Adrenal gland (tissue), 12 donors: ENCODE measurements around the gene FGF14. TPM values are rescaled to one million over a fixed set of nuclear protein-coding genes. Genes with fewer than 3 reads are reported as not detected.

ENCODE experiments used
- DNase-seq, 7 donors: peaks; one replicate each; pipeline ENCODE4 v3.0.0-alpha.2; 2019 to 2020
- H3K27ac ChIP-seq, 5 donors: fragments of 200-600 bp; sonication (generic) in 4 of 5; 1 replicate in 3 of 5; 2 replicates in 2 of 5; pipeline versions ENCODE4 v1.5.1 to v1.8.0; 2016 to 2020; ENCODE audit warnings: mild to moderate bottlenecking in 1 of 5
- H3K27me3 ChIP-seq: fragments of 200-600 bp; 2 replicates; pipeline ENCODE4 v1.8.0; 2021
- H3K36me3 ChIP-seq, 2 donors: fragments of 200-600 bp; replicated peaks in 1 of 2; 1 replicate in 1 of 2; 2 replicates in 1 of 2; pipeline versions ENCODE4 v1.5.1 to v1.8.0; 2018 to 2022
- H3K4me1 ChIP-seq, 2 donors: fragments of 200-600 bp; replicated peaks in 1 of 2; 1 replicate in 1 of 2; 2 replicates in 1 of 2; pipeline versions ENCODE4 v1.5.1 to v1.8.0; 2018 to 2021
- H3K4me3 ChIP-seq, 4 donors: fragments of 200-600 bp; sonication (generic) in 3 of 4; one replicate each; pipeline ENCODE4 v1.5.1; 2016 to 2018
- H3K9me3 ChIP-seq, 3 donors: fragments of 200-600 bp; sonication (generic) in 1 of 3; replicated peaks in 1 of 3; 1 replicate in 2 of 3; 2 replicates in 1 of 3; pipeline versions ENCODE4 v1.5.1 to v1.8.0; 2016 to 2021
- POLR2A ChIP-seq, 2 donors: fragments of 450-650 bp; IDR thresholded peaks; one replicate each; pipeline ENCODE4 v1.6.1; 2017; ENCODE audit warnings: antibody characterized with exemption in 2 of 2, mild to moderate bottlenecking in 2 of 2, moderate library complexity in 1 of 2
- WGBS, 4 donors: extraction: QIAGEN DNeasy Blood & Tissue Kit in 2 of 4; methylation state at CpG; one replicate each; pipeline versions ENCODE4 v1.1.5 to v1.1.7; 2013 to 2017; 5-methylcytosine and 5-hydroxymethylcytosine counted together
- intact Hi-C, 2 donors: fragments of 100-400 bp; cut with DNase I; formaldehyde crosslinking; loops; one replicate each; pipeline versions ENCODE4 v1.14.1 to v1.15.0; 2022 to 2023
- polyA plus RNA-seq, 3 donors: library from polyadenylated mRNA; stranded (reverse); fragments of 200-250 nt in 2 of 3; fragments of 350-450 nt in 1 of 3; fragmentation: Illumina TruSeq in 1 of 3; extraction: RNeasy Lipid Tissue Mini Kit (QIAGEN cat#74804) in 1 of 3; gene quantifications; one replicate each; pipeline ENCODE4 v1.2.3, GENCODE V29; 2013 to 2014
- total RNA-seq, 9 donors: library from RNA; depleted of rRNA in 4 of 9; stranded (reverse); fragments of >200 nt in 4 of 9; fragments of 120-200 nt in 1 of 9; fragmentation: NEBNext Ultra II Directional in 1 of 9; extraction: Animal tissue kit (Norgen Biotek cat#: 25700) in 1 of 9; gene quantifications; one replicate each; pipeline versions ENCODE4 v1.1.0 to v1.2.4, GENCODE V29; 2013 to 2023
- TF ChIP-seq, protein P1 (sequence below), 6 experiments: fragments of 450-650 bp in 4 of 6; fragments of 200-600 bp in 2 of 6; sonication (generic) in 1 of 6; IDR thresholded peaks; 1 replicate in 5 of 6; 2 replicates in 1 of 6; pipeline versions ENCODE4 v1.5.1 to v1.8.0; 2016 to 2021; ENCODE audit warnings: antibody characterized with exemption in 6 of 6, mild to moderate bottlenecking in 2 of 6, moderate library complexity in 1 of 6
- donor health status: healthy with polysubstance abuse.
- donor health status: Bipolar disorder and iron deficiency.
- donor health status: DM: yes; HTN: yes; CAD: no.
- donor health status: DM: no; HTN: no; CAD: no.
- donor health status: DM: no; HTN: no; CAD: no.
- donor health status: DM: yes; HTN: yes; CAD: no.

FGF14 gene
- total and polyA plus RNA-seq, 12 donors, result 0.32 to 9.3 (median 2.8) TPM; not detected in 2

DNA sequence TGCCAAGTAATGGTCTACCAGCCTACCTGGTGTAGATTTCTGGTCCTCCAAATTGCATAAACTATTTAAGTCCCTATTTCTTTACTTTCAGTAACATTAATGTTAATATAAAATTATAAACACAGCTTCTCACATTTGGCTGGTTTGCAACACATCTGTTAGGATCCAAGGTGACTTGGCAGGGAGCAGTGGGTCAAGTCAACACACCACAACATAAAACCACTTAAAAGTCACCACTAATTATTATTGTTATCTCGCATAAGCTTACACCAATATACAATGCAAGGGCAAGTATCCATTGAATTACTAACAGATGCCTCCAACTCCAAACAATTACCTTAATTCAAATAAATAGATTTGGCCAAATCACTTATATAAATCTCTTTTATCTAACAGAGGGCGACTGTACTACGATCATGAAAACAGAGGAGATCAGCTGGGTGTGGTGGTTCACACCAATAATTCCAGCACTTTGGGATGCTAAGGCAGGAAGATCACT, 74.7 kb downstream of the FGF14 start:
- Histone ChIP-seq H3K36me3 (no peaks in the 10 kb centered on the region), H3K4me1 (no peaks in the 10 kb centered on the region), H3K4me3 (no peak overlapping the region), H3K27me3 (no peaks in the 10 kb centered on the region), H3K27ac (no peak overlapping the region), H3K9me3 (no peaks in the 10 kb centered on the region)
- TF ChIP-seq POLR2A (IDR thresholded peaks at IDR 0.05), result no peak
- TF ChIP-seq, protein P1, sequence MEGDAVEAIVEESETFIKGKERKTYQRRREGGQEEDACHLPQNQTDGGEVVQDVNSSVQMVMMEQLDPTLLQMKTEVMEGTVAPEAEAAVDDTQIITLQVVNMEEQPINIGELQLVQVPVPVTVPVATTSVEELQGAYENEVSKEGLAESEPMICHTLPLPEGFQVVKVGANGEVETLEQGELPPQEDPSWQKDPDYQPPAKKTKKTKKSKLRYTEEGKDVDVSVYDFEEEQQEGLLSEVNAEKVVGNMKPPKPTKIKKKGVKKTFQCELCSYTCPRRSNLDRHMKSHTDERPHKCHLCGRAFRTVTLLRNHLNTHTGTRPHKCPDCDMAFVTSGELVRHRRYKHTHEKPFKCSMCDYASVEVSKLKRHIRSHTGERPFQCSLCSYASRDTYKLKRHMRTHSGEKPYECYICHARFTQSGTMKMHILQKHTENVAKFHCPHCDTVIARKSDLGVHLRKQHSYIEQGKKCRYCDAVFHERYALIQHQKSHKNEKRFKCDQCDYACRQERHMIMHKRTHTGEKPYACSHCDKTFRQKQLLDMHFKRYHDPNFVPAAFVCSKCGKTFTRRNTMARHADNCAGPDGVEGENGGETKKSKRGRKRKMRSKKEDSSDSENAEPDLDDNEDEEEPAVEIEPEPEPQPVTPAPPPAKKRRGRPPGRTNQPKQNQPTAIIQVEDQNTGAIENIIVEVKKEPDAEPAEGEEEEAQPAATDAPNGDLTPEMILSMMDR (IDR thresholded peaks at IDR 0.05), result no peak
- 60 to 77% (median 65%) methylated on average over 3 of the region's 3 CpGs for WGBS, 4 donors
- no peak for DNase-seq
- intact Hi-C loops, result no loop called here

- intact Hi-C loops, result no loop called here
- H3K9me3 ChIP-seq, result no peaks in the 10 kb centered on the region
- H3K27ac ChIP-seq, result no peak overlapping the region
- TF ChIP-seq POLR2A (IDR thresholded peaks at IDR 0.05), result no peak
- TF ChIP-seq, protein P1 (IDR thresholded peaks at IDR 0.05), result no peak
- H3K4me3 ChIP-seq, result no peak overlapping the region
- H3K4me1 ChIP-seq, result no peaks in the 10 kb centered on the region
- DNase-seq, result no peak
- no peaks in the 10 kb centered on the region for H3K36me3 ChIP-seq
- 69 to 79% (median 69%) methylated on average over 2 of the region's 2 CpGs for WGBS, 4 donors
- no peaks in the 10 kb centered on the region for H3K27me3 ChIP-seq
Observed at GRCh38 chr13:102326381-102327118, 75.3 kb downstream of the FGF14 start.

- intact Hi-C loops, result no loop called here
- Histone ChIP-seq H3K9me3 (no peaks in the 10 kb centered on the region), H3K4me1 (no peaks in the 10 kb centered on the region), H3K4me3 (no peak overlapping the region), H3K36me3 (no peaks in the 10 kb centered on the region), H3K27ac (no peak overlapping the region), H3K27me3 (no peaks in the 10 kb centered on the region)
- no peak for DNase-seq
- TF ChIP-seq POLR2A (IDR thresholded peaks at IDR 0.05), result no peak
- TF ChIP-seq, protein P1 (IDR thresholded peaks at IDR 0.05), result no peak
- WGBS, 4 donors, result 48 to 58% (median 53%) methylated on average over 5 of the region's 5 CpGs
Observed at GRCh38 chr13:102325321-102325720, 76.5 kb downstream of the FGF14 start.

GRCh38 chr13:102323505-102323904, 78.3 kb downstream of the FGF14 start:
- Histone ChIP-seq H3K9me3 (no peaks in the 10 kb centered on the region), H3K27ac (no peak overlapping the region), H3K4me3 (no peak overlapping the region), H3K4me1 (no peaks in the 10 kb centered on the region), H3K27me3 (no peaks in the 10 kb centered on the region), H3K36me3 (no peaks in the 10 kb centered on the region)
- intact Hi-C loops, result no loop called here
- DNase-seq, result no peak
- TF ChIP-seq POLR2A (IDR thresholded peaks at IDR 0.05), result no peak
- TF ChIP-seq, protein P1 (IDR thresholded peaks at IDR 0.05), result no peak
- WGBS, 4 donors, result 33 to 59% (median 51%) methylated on average over 1 of the region's 1 CpG
